ENCODE results near the gene RFK. TPM values are rescaled to one million over a fixed set of nuclear protein-coding genes. Genes with fewer than 3 reads are reported as not detected.

The RFK gene
- total and polyA plus RNA-seq, 2 of the 13 experiments (the other 11 are each of a cell fraction or from before 2014, with no cell fraction given) = 18.2 to 37.2 TPM

DNA sequence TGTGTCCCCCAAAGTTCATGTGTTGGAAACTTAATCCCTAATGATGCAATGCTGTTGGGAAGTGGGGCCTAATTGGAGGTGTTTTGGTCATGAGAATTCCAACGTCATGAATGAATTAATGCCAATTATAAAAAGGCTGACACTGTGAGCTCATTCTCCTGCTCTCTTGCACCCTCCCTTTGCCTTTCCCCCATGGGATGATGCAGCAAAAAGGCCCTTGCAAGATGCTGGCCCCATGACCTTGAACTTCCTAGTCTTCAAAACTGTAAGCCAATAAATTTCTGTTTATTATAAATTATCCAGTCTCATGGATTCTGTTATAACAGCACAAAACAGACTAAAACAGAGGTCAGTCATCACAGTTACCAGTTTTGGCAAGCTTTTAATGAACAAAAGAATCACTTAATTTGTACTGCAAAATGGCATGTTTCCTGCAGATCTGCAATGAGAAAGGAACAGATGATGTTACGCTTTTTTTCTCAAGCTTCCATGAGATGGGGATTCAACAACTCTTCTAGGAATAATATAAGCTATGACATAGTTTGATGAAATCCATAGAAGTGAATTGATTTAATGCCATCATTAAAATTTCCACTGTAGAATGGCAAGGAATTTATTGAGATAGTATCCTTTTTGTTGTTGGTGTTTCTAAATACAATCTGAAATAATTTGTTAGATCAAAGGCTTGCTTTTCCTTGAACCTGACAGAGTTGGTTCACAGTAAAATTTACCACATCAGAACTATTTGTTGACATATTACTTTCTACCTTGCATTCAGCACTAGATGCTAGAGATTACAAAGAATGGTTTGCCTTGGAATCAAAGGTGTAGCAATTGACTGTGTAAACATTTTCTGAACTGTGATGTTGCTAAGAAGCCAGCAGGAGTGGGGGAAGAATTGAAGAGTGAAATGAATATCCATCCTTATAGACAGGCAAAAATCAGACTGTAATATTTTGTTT, 29.3 kb upstream of the RFK start (continued):
- TF ChIP-seq, protein P1, sequence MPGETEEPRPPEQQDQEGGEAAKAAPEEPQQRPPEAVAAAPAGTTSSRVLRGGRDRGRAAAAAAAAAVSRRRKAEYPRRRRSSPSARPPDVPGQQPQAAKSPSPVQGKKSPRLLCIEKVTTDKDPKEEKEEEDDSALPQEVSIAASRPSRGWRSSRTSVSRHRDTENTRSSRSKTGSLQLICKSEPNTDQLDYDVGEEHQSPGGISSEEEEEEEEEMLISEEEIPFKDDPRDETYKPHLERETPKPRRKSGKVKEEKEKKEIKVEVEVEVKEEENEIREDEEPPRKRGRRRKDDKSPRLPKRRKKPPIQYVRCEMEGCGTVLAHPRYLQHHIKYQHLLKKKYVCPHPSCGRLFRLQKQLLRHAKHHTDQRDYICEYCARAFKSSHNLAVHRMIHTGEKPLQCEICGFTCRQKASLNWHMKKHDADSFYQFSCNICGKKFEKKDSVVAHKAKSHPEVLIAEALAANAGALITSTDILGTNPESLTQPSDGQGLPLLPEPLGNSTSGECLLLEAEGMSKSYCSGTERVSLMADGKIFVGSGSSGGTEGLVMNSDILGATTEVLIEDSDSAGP (CRISPR knock-in tag; IDR thresholded peaks at IDR 0.05; ENCODE audit: borderline replicate concordance) = no peak
- TF ChIP-seq ZNF766 (CRISPR knock-in tag; IDR thresholded peaks at IDR 0.05; ENCODE audit: borderline replicate concordance) (no peak), ELF4 (CRISPR knock-in tag; IDR thresholded peaks at IDR 0.05; ENCODE audit: borderline replicate concordance) (no peak), NFIB (CRISPR knock-in tag; IDR thresholded peaks at IDR 0.05; ENCODE audit: borderline replicate concordance) (no peak), KAT7 (CRISPR knock-in tag; IDR thresholded peaks at IDR 0.05; ENCODE audit: borderline replicate concordance) (no peak), CHD2 (IDR thresholded peaks at IDR 0.05; ENCODE audit: low read depth, low read length) (no peak), SCMH1 (CRISPR knock-in tag; IDR thresholded peaks at IDR 0.05; ENCODE audit: borderline replicate concordance) (no peak), TAF15 (IDR thresholded peaks at IDR 0.05; ENCODE audit: low read depth, low read length, poor library complexity, severe bottlenecking) (no peak), ZSCAN22 (CRISPR knock-in tag; IDR thresholded peaks at IDR 0.05) (no peak), DPF2 (CRISPR knock-in tag; IDR thresholded peaks at IDR 0.05; ENCODE audit: borderline replicate concordance, low read depth) (peak; percentile 56), KLF9 (CRISPR knock-in tag; IDR thresholded peaks at IDR 0.05; ENCODE audit: low read depth) (no peak), ZNF138 (CRISPR knock-in tag; IDR thresholded peaks at IDR 0.05; ENCODE audit: low read depth) (no peak), SMC3 (IDR thresholded peaks at IDR 0.05; ENCODE audit: low read length) (no peak), ZNF879 (CRISPR knock-in tag; IDR thresholded peaks at IDR 0.05) (no peak), ARID2 (CRISPR knock-in tag; IDR thresholded peaks at IDR 0.05; ENCODE audit: borderline replicate concordance) (no peak), ZNF660 (CRISPR knock-in tag; IDR thresholded peaks at IDR 0.05; ENCODE audit: borderline replicate concordance, low read depth) (no peak)
- TF ChIP-seq, protein P2, sequence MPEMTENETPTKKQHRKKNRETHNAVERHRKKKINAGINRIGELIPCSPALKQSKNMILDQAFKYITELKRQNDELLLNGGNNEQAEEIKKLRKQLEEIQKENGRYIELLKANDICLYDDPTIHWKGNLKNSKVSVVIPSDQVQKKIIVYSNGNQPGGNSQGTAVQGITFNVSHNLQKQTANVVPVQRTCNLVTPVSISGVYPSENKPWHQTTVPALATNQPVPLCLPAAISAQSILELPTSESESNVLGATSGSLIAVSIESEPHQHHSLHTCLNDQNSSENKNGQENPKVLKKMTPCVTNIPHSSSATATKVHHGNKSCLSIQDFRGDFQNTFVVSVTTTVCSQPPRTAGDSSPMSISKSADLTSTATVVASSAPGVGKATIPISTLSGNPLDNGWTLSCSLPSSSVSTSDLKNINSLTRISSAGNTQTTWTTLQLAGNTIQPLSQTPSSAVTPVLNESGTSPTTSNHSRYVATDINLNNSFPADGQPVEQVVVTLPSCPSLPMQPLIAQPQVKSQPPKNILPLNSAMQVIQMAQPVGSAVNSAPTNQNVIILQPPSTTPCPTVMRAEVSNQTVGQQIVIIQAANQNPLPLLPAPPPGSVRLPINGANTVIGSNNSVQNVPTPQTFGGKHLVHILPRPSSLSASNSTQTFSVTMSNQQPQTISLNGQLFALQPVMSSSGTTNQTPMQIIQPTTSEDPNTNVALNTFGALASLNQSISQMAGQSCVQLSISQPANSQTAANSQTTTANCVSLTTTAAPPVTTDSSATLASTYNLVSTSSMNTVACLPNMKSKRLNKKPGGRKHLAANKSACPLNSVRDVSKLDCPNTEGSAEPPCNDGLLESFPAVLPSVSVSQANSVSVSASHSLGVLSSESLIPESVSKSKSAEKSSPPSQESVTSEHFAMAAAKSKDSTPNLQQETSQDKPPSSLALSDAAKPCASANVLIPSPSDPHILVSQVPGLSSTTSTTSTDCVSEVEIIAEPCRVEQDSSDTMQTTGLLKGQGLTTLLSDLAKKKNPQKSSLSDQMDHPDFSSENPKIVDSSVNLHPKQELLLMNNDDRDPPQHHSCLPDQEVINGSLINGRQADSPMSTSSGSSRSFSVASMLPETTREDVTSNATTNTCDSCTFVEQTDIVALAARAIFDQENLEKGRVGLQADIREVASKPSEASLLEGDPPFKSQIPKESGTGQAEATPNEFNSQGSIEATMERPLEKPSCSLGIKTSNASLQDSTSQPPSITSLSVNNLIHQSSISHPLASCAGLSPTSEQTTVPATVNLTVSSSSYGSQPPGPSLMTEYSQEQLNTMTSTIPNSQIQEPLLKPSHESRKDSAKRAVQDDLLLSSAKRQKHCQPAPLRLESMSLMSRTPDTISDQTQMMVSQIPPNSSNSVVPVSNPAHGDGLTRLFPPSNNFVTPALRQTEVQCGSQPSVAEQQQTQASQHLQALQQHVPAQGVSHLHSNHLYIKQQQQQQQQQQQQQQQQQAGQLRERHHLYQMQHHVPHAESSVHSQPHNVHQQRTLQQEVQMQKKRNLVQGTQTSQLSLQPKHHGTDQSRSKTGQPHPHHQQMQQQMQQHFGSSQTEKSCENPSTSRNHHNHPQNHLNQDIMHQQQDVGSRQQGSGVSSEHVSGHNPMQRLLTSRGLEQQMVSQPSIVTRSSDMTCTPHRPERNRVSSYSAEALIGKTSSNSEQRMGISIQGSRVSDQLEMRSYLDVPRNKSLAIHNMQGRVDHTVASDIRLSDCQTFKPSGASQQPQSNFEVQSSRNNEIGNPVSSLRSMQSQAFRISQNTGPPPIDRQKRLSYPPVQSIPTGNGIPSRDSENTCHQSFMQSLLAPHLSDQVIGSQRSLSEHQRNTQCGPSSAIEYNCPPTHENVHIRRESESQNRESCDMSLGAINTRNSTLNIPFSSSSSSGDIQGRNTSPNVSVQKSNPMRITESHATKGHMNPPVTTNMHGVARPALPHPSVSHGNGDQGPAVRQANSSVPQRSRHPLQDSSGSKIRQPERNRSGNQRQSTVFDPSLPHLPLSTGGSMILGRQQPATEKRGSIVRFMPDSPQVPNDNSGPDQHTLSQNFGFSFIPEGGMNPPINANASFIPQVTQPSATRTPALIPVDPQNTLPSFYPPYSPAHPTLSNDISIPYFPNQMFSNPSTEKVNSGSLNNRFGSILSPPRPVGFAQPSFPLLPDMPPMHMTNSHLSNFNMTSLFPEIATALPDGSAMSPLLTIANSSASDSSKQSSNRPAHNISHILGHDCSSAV (CRISPR knock-in tag; IDR thresholded peaks at IDR 0.05; ENCODE audit: borderline replicate concordance) = no peak
- TF ChIP-seq, protein P3, sequence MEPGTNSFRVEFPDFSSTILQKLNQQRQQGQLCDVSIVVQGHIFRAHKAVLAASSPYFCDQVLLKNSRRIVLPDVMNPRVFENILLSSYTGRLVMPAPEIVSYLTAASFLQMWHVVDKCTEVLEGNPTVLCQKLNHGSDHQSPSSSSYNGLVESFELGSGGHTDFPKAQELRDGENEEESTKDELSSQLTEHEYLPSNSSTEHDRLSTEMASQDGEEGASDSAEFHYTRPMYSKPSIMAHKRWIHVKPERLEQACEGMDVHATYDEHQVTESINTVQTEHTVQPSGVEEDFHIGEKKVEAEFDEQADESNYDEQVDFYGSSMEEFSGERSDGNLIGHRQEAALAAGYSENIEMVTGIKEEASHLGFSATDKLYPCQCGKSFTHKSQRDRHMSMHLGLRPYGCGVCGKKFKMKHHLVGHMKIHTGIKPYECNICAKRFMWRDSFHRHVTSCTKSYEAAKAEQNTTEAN (CRISPR knock-in tag; conservative IDR thresholded peaks at IDR 0.05) = 0 out of 2 replicates have a peak, but pooled peaks have one; percentile 42

Measured in HepG2 (cell line).